Neural progenitor cell (in vitro differentiated cells): Measurements from ENCODE around the gene SEMA6A.

Experiments used
- EZH2 ChIP-seq: fragments of 200-600 bp; sonication (generic); IDR thresholded peaks from 2 replicates; pipeline ENCODE4 v1.6.1; 2017; ENCODE audit warnings: antibody characterized with exemption, mild to moderate bottlenecking, moderate library complexity
- EZH2phosphoT487 ChIP-seq: fragments of 200-600 bp; sonication (generic); IDR thresholded peaks from 2 replicates; pipeline ENCODE4 v1.6.1; 2017; ENCODE audit warnings: antibody characterized with exemption
- TF ChIP-seq, protein P1 (sequence below): fragments of 200-600 bp; sonication (generic); IDR thresholded peaks from 2 replicates; pipeline ENCODE4 v1.5.1; 2017; ENCODE audit warnings: antibody characterized with exemption, mild to moderate bottlenecking

DNA sequence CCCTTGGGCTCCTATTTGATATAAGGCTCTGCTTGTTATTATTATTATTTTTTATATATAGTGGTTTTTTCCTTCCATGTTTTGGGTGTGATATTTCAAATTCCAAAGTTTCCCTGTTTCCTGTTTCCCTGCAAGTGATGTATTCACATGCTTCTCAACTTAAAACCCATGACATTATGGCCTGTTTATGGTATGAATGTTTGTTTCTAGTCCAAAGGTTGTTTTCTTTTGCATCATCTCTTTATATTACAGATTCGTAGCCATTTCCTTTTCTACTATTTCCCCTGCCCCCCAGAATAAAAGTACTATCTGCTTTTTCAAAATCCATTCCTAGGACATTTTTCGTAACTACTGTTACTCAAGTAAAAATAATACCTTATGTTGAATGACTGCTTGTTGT is 7.5 kb downstream of the SEMA6A start:
- TF ChIP-seq, protein P1, sequence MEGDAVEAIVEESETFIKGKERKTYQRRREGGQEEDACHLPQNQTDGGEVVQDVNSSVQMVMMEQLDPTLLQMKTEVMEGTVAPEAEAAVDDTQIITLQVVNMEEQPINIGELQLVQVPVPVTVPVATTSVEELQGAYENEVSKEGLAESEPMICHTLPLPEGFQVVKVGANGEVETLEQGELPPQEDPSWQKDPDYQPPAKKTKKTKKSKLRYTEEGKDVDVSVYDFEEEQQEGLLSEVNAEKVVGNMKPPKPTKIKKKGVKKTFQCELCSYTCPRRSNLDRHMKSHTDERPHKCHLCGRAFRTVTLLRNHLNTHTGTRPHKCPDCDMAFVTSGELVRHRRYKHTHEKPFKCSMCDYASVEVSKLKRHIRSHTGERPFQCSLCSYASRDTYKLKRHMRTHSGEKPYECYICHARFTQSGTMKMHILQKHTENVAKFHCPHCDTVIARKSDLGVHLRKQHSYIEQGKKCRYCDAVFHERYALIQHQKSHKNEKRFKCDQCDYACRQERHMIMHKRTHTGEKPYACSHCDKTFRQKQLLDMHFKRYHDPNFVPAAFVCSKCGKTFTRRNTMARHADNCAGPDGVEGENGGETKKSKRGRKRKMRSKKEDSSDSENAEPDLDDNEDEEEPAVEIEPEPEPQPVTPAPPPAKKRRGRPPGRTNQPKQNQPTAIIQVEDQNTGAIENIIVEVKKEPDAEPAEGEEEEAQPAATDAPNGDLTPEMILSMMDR, result no peak
- TF ChIP-seq EZH2phosphoT487 (no peak), EZH2 (no peak)
